Measurements from ENCODE around the gene ARFRP1.
"Not testable (repeated sequence)": the region's sequence is repeated elsewhere in the genome, so short reads cannot be mapped to it uniquely, and the experiment has no call there.

Gene ARFRP1

GRCh38 chr20:63732118-63733095 is 24.6 kb upstream of the ARFRP1 start:
- no peak for DNase-seq

GRCh38 chr20:63731410-63731809 is 23.6 kb upstream of the ARFRP1 start:
- no peak for DNase-seq

- DNase-seq: not testable (repeated sequence)
Measured at GRCh38 chr20:63730189-63730733, 22.5 kb upstream of the ARFRP1 start.

GRCh38 chr20:63722967-63723622 is 15.3 kb upstream of the ARFRP1 start:
- DNase-seq: not testable (repeated sequence)

GRCh38 chr20:63718996-63719395 is 11.2 kb upstream of the ARFRP1 start:
- DNase-seq: no peak

- DNase-seq: no peak
Measured at GRCh38 chr20:63714858-63715257, 7.1 kb upstream of the ARFRP1 start.

GRCh38 chr20:63712191-63712590 is 4.4 kb upstream of the ARFRP1 start:
- DNase-seq: no peak

GRCh38 chr20:63711085-63711645 is 3.4 kb upstream of the ARFRP1 start:
- DNase-seq: no peak

GRCh38 chr20:63709149-63709527 is 1.4 kb upstream of the ARFRP1 start:
- DNase-seq: no peak

GRCh38 chr20:63708301-63709148 is 749 bp upstream of the ARFRP1 start:
- no peak for DNase-seq

- DNase-seq: no peak
Measured at GRCh38 chr20:63706852-63707557, 771 bp downstream of the ARFRP1 start.

- DNase-seq: no peak
Measured at GRCh38 chr20:63706027-63706695, 1.6 kb downstream of the ARFRP1 start.

- DNase-seq: no peak
Measured at GRCh38 chr20:63705232-63706026, 2.3 kb downstream of the ARFRP1 start.

GRCh38 chr20:63704749-63705117 is 3.0 kb downstream of the ARFRP1 start:
- DNase-seq: no peak

- DNase-seq: no peak
Measured at GRCh38 chr20:63703976-63704748, 3.6 kb downstream of the ARFRP1 start.

GRCh38 chr20:63703471-63703975 is 4.3 kb downstream of the ARFRP1 start:
- no peak for DNase-seq

GRCh38 chr20:63702751-63703470 is 4.9 kb downstream of the ARFRP1 start:
- no peak for DNase-seq

GRCh38 chr20:63702036-63702665 is 5.6 kb downstream of the ARFRP1 start:
- DNase-seq: no peak
